Fibroblast of peridontal ligament (primary cell): ENCODE measurements around the gene NECAP2.
A peak's percentile ranks its signal among the peaks of the same experiment; 100 is the strongest.
"Not testable (repeated sequence)": the region's sequence is repeated elsewhere in the genome, so short reads cannot be mapped to it uniquely, and the experiment has no call there.

Experiments used
- DNase-seq: peaks from one replicate; pipeline ENCODE4 v3.0.0-alpha.2; 2010; ENCODE audit errors: extremely low read depth

Gene NECAP2

GRCh38 chr1:16498573-16499413 lies 58.3 kb downstream of the NECAP2 start:
- DNase-seq = peak; percentile 69

- DNase-seq = not testable (repeated sequence)
These were observed 59.9 kb downstream of the NECAP2 start for GRCh38 chr1:16500466-16500865.

GRCh38 chr1:16500975-16501374 lies 60.5 kb downstream of the NECAP2 start:
- DNase-seq = not testable (repeated sequence)

GRCh38 chr1:16501446-16501845 lies 60.9 kb downstream of the NECAP2 start:
- not testable (repeated sequence) for DNase-seq

GRCh38 chr1:16503494-16503893 lies 63.0 kb downstream of the NECAP2 start:
- DNase-seq = no peak

- not testable (repeated sequence) for DNase-seq
These were observed 65.3 kb downstream of the NECAP2 start for GRCh38 chr1:16505870-16506269.

- DNase-seq = not testable (repeated sequence)
These were observed 66.0 kb downstream of the NECAP2 start for GRCh38 chr1:16506364-16507136.

GRCh38 chr1:16508861-16509445 lies 68.4 kb downstream of the NECAP2 start:
- DNase-seq = not testable (repeated sequence)
